NOMO-1 (cell line): ENCODE data around the gene ITIH1.
"Not testable (repeated sequence)": the region's sequence is repeated elsewhere in the genome, so short reads cannot be mapped to it uniquely, and the experiment has no call there.

Experiments used
- DNase-seq, 2 experiments: peaks; one replicate each; lab custom pipeline; 2025; ENCODE audit not compliant: unreplicated experiment in 2 of 2; lab: John Stamatoyannopoulos, UW

Gene ITIH1

GRCh38 chr3:52774901-52775864, 2.2 kb upstream of the ITIH1 start:
- peak in 1 of 2 experiments; percentile 5 for DNase-seq

DNA sequence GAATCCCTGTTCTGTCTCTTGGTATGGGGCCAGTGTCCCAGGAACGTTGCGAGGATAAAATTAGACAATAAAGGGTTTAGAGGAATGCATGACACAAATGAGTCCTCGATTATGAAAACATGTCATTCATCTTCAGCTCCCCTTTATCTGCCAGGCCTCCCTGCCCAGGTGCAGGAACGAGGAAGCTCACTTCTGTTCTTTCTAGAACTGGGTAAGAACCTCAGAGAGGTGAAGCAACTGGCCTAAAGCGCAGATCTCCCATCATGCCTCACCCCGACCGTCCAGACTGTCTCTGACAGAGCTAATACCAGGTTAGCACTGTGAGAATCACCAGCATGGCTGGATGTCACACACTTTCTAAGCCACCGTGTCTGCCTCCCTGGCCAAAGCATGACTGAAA, 1.5 kb upstream of the ITIH1 start:
- DNase-seq = no peak

DNA sequence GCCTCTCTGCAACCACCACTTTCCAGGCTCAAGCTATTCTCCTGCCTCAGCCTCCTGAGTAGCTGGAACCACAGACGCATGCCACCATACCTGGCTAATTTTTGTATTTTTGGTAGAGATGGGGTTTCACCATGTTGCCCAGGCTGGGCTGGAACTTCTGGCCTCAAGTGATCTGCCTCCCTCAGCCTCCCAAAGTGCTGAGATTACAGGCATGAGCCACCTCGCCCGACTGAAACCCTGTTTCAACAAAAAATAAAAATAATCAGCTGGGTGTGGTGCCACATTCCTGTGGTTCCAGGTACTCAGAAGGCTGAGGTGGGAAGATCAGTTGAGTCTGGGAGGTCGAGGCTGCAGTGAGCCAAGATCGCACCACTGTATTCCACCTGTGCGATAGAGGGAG, 913 bp upstream of the ITIH1 start:
- DNase-seq = not testable (repeated sequence)

DNA sequence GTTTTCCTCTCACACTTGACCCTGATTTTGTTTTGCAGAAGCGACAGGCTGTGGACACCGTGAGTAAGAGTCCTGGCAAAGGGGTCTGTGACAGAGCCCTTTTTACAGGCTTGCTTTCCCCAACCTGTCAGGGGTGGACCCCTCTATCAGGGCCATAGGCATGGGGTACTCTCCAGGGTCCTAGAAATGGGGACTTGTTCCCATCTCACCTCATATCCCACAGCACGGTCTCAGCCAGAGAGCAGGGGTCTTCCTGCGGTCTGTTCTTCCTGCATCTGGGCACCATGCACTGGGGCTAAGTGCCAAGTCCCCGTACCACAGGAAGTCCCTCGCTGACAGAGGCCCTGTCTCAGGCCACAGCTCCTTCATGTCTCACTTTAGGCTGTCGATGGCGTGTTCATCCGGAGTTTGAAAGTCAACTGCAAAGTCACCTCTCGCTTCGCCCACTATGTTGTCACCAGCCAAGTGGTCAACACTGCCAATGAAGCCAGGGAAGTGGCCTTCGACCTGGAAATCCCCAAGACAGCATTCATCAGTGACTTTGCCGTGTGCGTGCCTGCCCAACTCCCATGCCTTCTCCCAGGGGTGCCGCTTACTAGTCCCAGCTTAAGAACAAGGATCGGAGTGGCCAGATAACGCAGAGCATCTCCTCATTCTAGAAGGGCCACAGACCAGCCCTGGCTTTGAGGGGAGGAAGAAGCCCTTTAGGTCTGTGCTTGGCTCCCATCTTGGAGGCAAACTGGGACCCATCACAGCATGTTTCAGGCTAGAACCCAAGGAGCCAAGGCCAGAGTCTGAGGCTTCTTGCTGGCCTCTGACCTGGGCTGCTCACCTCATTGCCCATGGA, 783 bp downstream of the ITIH1 start:
- no peak for DNase-seq

- DNase-seq = peak; percentile 76 to 82
Measured at GRCh38 chr3:52779011-52779836, 1.8 kb downstream of the ITIH1 start.

- no peak for DNase-seq
Measured at GRCh38 chr3:52779837-52780585, 2.6 kb downstream of the ITIH1 start.

DNA sequence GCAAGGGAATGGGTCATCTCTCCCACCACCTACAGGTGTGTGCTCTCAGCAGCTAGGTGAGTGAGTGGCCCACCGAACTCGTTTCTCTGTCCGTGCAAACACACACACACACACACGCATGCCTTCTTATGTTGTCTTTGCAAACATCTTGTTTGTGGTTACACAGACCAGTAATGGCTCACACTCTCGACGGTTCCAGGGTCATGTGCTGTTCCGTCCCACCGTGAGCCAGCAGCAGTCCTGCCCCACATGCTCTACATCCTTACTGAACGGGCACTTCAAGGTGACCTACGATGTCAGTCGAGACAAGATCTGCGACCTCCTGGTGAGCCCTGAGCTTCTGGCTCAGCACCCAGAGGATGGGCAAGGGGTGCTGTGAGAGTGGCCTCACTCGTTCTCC, 4.3 kb downstream of the ITIH1 start:
- DNase-seq = no peak

DNA sequence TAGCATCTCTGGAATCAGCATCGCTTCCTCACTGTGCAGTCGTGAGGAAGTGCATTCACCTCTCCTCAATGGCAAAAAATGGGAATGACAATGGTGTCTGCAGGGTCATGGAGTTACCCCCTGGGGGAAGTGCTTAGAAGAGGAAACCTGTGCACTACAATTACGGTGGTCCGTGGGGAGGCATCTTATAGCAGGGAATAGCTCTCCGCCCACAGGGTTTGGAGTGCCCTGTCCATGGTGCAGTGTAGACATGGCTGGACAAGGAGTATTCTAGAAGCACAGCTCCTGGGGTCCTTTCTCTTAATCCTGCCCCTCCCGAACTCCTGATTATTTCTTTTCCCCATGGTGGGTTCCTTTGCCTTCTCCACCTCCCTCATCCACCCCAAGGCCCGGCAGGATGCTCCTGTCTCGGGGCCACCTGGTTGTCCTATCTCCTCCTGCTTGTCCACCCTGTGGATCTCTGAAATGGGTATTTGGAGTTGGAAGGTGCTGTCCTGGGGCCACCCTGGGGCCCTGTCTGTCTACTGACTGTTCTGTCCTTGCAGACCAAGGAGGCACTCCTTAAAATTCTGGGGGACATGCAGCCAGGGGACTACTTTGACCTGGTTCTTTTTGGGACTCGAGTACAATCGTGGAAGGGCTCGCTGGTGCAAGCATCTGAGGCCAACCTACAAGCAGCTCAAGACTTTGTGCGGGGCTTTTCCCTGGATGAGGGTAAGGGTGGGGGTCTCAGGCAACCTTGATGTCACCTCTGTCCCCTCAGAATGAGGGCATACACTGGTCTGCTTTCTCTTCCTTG, 5.2 kb downstream of the ITIH1 start:
- DNase-seq = no peak

- DNase-seq = no peak
Measured at GRCh38 chr3:52783211-52783555, 5.8 kb downstream of the ITIH1 start.

DNA sequence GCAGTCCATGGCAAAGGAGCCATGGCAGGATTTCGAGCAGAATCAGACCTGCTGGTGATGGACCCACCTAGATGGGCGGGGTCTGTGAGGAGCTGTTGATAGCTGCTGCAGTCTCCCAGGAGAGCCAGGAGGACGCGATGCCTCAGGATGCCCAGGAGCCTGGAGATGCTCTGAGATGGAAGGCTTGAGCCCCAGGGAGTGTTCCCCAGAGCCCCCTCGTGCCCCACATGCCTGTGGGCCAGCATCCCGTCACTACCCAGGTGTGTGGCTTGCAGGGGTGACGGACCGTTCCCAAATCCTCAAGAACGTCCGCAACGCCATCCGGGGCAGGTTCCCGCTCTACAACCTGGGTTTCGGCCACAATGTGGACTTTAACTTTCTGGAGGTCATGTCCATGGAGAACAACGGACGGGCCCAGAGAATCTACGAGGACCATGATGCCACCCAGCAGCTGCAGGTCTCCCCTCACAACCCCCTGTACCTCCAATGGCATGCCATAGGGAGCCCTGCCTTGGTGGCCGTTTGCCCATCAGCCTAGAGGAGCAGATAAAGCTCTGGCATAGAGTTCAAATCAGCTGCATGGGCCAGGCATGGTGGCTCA, 6.7 kb downstream of the ITIH1 start:
- DNase-seq = no peak

GRCh38 chr3:52784931-52785590, 7.7 kb downstream of the ITIH1 start:
- DNase-seq = no peak

- no peak for DNase-seq
Measured at GRCh38 chr3:52786330-52787215, 9.2 kb downstream of the ITIH1 start.

- no peak for DNase-seq
Measured at GRCh38 chr3:52787246-52787645, 9.8 kb downstream of the ITIH1 start.

DNA sequence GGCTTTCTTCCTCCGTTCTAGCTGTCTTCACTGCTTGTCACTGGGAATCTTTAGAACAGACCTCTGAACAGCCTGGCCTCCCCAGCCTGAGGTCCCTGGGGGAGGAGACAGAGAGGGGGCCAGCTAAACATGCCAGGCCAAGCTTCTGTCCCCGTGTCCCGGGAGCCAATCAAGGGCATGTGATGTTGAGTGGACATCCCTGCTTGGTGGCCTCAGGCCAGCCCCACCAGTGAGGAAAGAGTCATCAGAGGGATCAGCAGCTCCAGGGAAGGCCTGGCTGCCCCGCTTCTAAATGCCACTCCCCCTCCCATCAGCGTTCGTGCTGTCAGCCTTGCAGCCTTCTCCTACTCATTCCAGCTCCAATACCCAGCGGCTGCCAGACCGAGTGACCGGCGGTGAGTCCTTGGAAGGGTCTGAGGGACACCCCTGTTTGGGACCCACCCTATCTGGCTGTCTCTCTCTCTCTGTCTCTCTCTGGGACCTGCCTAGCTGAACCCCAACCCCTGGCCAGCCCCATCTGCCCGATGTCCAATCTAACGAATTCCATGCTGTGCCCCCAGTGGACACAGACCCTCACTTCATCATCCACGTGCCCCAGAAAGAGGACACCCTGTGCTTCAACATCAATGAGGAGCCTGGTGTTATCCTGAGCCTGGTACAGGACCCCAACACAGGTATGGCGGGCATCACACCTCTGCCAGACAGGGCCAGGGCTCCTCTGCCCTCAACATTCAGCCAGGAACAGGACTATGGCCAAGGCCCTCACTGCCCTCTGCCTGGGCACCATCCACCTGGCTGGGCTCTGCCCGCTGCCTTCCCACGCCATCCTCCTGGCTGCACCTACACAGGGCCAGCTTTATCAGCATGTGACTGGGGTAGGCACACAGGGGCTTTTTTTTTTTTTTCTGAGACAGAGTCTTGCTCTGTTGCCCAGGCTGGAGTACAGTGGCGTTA, 10.6 kb downstream of the ITIH1 start:
- DNase-seq = no peak

- DNase-seq = no peak
Measured at GRCh38 chr3:52788890-52789745, 11.7 kb downstream of the ITIH1 start.

DNA sequence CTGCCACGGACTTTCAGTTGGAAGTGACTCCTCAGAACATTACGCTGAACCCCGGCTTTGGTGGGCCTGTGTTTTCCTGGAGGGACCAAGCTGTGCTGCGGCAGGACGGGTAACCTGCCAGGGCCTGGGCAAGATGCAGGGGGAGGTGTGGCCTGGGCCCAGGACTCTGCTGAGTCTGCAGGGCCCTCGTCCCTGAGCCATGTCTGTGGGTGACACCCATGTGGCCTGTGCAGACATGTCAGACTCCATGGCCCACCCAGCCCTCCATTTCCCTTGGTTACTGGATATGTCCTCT, 12.3 kb downstream of the ITIH1 start:
- DNase-seq = no peak
